H1 (cell line): ENCODE data around the gene CCL8. TPM values are rescaled to one million over a fixed set of nuclear protein-coding genes. Genes with fewer than 3 reads are reported as not detected.

ENCODE experiments used
- CHD1 ChIP-seq: IDR thresholded peaks from 2 replicates; pipeline ENCODE4 v1.6.1; 2012; ENCODE audit warnings: low read depth, low read length, improper control_type of control experiment
- polyA plus RNA-seq, 7 experiments: library from polyadenylated mRNA; depleted of rRNA in 3 of 7; stranded (reverse) in 5 of 7; unstranded in 2 of 7; fragments of >200 nt in 5 of 7; fragments of 200-250 nt in 2 of 7; gene quantifications; 1 replicate in 5 of 7; 2 replicates in 1 of 7; 4 replicates in 1 of 7; pipeline versions ENCODE4 v1.2.1 to v1.2.3, GENCODE V29; 2011 to 2013; ENCODE audit warnings: missing spikeins in 2 of 7, mixed read lengths in 2 of 7
- total RNA-seq: library from RNA; stranded (reverse); fragmentation: NEBNext Ultra II Directional; extraction: Animal tissue kit (Norgen Biotek cat#: 25700); gene quantifications from 2 replicates; pipeline ENCODE4 v1.2.1, GENCODE V29; 2021
- TF ChIP-seq, protein P1 (sequence below): fragments of 300-600 bp; sonication (generic); IDR thresholded peaks from 2 replicates; pipeline ENCODE4 v1.7.1; 2012; ENCODE audit warnings: low read length, moderate library complexity, mild to moderate bottlenecking, inconsistent platforms; ENCODE audit not compliant: insufficient replicate concordance
- TF ChIP-seq, protein P2 (sequence below): IDR thresholded peaks from 2 replicates; pipeline ENCODE4 v1.6.1; 2012; ENCODE audit warnings: inconsistent platforms

The CCL8 gene
- total and polyA plus RNA-seq, 2 of the 8 experiments (the other 6 are each of a cell fraction or from before 2014, with no cell fraction given), result not detected

DNA sequence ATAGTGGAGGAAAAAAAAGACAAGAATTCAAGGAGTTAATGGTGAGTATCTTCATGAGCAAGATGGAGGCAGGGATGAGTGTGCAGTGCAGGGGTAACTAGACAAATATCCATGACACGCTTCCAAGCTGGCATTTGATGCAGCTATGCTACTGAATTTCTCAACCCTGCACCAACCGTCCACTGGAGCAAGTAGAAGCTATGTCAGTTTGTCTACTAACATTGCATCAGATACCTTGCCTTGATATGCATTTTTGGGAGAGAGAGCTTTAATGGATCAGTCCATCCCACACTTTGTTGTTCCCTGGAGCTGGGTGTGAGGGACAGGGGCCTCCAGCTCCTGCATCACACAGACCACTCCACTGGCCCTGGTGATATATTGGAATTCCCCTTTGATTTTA lies 17.2 kb upstream of the CCL8 start (continued):
- TF ChIP-seq, protein P1, sequence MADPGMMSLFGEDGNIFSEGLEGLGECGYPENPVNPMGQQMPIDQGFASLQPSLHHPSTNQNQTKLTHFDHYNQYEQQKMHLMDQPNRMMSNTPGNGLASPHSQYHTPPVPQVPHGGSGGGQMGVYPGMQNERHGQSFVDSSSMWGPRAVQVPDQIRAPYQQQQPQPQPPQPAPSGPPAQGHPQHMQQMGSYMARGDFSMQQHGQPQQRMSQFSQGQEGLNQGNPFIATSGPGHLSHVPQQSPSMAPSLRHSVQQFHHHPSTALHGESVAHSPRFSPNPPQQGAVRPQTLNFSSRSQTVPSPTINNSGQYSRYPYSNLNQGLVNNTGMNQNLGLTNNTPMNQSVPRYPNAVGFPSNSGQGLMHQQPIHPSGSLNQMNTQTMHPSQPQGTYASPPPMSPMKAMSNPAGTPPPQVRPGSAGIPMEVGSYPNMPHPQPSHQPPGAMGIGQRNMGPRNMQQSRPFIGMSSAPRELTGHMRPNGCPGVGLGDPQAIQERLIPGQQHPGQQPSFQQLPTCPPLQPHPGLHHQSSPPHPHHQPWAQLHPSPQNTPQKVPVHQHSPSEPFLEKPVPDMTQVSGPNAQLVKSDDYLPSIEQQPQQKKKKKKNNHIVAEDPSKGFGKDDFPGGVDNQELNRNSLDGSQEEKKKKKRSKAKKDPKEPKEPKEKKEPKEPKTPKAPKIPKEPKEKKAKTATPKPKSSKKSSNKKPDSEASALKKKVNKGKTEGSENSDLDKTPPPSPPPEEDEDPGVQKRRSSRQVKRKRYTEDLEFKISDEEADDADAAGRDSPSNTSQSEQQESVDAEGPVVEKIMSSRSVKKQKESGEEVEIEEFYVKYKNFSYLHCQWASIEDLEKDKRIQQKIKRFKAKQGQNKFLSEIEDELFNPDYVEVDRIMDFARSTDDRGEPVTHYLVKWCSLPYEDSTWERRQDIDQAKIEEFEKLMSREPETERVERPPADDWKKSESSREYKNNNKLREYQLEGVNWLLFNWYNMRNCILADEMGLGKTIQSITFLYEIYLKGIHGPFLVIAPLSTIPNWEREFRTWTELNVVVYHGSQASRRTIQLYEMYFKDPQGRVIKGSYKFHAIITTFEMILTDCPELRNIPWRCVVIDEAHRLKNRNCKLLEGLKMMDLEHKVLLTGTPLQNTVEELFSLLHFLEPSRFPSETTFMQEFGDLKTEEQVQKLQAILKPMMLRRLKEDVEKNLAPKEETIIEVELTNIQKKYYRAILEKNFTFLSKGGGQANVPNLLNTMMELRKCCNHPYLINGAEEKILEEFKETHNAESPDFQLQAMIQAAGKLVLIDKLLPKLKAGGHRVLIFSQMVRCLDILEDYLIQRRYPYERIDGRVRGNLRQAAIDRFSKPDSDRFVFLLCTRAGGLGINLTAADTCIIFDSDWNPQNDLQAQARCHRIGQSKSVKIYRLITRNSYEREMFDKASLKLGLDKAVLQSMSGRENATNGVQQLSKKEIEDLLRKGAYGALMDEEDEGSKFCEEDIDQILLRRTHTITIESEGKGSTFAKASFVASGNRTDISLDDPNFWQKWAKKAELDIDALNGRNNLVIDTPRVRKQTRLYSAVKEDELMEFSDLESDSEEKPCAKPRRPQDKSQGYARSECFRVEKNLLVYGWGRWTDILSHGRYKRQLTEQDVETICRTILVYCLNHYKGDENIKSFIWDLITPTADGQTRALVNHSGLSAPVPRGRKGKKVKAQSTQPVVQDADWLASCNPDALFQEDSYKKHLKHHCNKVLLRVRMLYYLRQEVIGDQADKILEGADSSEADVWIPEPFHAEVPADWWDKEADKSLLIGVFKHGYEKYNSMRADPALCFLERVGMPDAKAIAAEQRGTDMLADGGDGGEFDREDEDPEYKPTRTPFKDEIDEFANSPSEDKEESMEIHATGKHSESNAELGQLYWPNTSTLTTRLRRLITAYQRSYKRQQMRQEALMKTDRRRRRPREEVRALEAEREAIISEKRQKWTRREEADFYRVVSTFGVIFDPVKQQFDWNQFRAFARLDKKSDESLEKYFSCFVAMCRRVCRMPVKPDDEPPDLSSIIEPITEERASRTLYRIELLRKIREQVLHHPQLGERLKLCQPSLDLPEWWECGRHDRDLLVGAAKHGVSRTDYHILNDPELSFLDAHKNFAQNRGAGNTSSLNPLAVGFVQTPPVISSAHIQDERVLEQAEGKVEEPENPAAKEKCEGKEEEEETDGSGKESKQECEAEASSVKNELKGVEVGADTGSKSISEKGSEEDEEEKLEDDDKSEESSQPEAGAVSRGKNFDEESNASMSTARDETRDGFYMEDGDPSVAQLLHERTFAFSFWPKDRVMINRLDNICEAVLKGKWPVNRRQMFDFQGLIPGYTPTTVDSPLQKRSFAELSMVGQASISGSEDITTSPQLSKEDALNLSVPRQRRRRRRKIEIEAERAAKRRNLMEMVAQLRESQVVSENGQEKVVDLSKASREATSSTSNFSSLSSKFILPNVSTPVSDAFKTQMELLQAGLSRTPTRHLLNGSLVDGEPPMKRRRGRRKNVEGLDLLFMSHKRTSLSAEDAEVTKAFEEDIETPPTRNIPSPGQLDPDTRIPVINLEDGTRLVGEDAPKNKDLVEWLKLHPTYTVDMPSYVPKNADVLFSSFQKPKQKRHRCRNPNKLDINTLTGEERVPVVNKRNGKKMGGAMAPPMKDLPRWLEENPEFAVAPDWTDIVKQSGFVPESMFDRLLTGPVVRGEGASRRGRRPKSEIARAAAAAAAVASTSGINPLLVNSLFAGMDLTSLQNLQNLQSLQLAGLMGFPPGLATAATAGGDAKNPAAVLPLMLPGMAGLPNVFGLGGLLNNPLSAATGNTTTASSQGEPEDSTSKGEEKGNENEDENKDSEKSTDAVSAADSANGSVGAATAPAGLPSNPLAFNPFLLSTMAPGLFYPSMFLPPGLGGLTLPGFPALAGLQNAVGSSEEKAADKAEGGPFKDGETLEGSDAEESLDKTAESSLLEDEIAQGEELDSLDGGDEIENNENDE, result no peak
- no peak for TF ChIP-seq CHD1
- TF ChIP-seq, protein P2, sequence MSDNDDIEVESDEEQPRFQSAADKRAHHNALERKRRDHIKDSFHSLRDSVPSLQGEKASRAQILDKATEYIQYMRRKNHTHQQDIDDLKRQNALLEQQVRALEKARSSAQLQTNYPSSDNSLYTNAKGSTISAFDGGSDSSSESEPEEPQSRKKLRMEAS, result no peak
